SW 1271 (cell line): ENCODE data around the gene TTYH3.
"Not testable (repeated sequence)": the region's sequence is repeated elsewhere in the genome, so short reads cannot be mapped to it uniquely, and the experiment has no call there.

ENCODE experiments used
- DNase-seq, 2 experiments: peaks; one replicate each; lab custom pipeline; 2025; lab: John Stamatoyannopoulos, UW

The TTYH3 gene

GRCh38 chr7:2631946-2632732 lies at the start of gene TTYH3:
Gene TTYH3, plus strand, starts transcription at chr7:2631986. Its CDS starts 170 bp downstream, at chr7:2632156.
- no peak for DNase-seq

- no peak for DNase-seq
Measured at GRCh38 chr7:2582006-2582735, 49.6 kb upstream of the TTYH3 start.

- no peak for DNase-seq
Measured at GRCh38 chr7:2583798-2584580, 47.8 kb upstream of the TTYH3 start.

GRCh38 chr7:2585446-2585845 lies 46.3 kb upstream of the TTYH3 start:
- DNase-seq = no peak

GRCh38 chr7:2586326-2587020 lies 45.3 kb upstream of the TTYH3 start:
- DNase-seq = no peak

- DNase-seq = no peak
Measured at GRCh38 chr7:2587134-2587533, 44.7 kb upstream of the TTYH3 start.

- no peak for DNase-seq
Measured at GRCh38 chr7:2587778-2588177, 44.0 kb upstream of the TTYH3 start.

- DNase-seq = no peak
Measured at GRCh38 chr7:2589341-2589740, 42.4 kb upstream of the TTYH3 start.

- DNase-seq = not testable (repeated sequence)
Measured at GRCh38 chr7:2589941-2590340, 41.8 kb upstream of the TTYH3 start.

- no peak for DNase-seq
Measured at GRCh38 chr7:2592375-2592865, 39.4 kb upstream of the TTYH3 start.

GRCh38 chr7:2593036-2593727 lies 38.6 kb upstream of the TTYH3 start:
- DNase-seq = no peak

GRCh38 chr7:2594599-2594998 lies 37.2 kb upstream of the TTYH3 start:
- no peak for DNase-seq

GRCh38 chr7:2595258-2595860 lies 36.4 kb upstream of the TTYH3 start:
- DNase-seq = no peak

- no peak for DNase-seq
Measured at GRCh38 chr7:2596464-2597272, 35.1 kb upstream of the TTYH3 start.

GRCh38 chr7:2597273-2597640 lies 34.5 kb upstream of the TTYH3 start:
- DNase-seq = no peak

- no peak for DNase-seq
Measured at GRCh38 chr7:2598154-2598823, 33.5 kb upstream of the TTYH3 start.

- DNase-seq = no peak
Measured at GRCh38 chr7:2601065-2601464, 30.7 kb upstream of the TTYH3 start.

GRCh38 chr7:2601907-2602306 lies 29.9 kb upstream of the TTYH3 start:
- no peak for DNase-seq

- DNase-seq = no peak
Measured at GRCh38 chr7:2602406-2603043, 29.3 kb upstream of the TTYH3 start.
